GM19351 (cell line): Measurements from ENCODE around the gene NFIA.

ENCODE experiments used
- ATAC-seq: cut with Tn5 transposase; IDR thresholded peaks from one replicate; pipeline ENCODE4 v1.9.1; 2021; ENCODE audit warnings: mild to moderate bottlenecking, moderate library complexity; ENCODE audit not compliant: unreplicated experiment

Gene NFIA

GRCh38 chr1:61098906-61099437 lies 16.6 kb downstream of the NFIA start:
- ATAC-seq, result no peak

GRCh38 chr1:61100578-61100977 lies 18.2 kb downstream of the NFIA start:
- ATAC-seq, result no peak

GRCh38 chr1:61101536-61101935 lies 19.2 kb downstream of the NFIA start:
- ATAC-seq, result no peak

GRCh38 chr1:61102041-61102440 lies 19.7 kb downstream of the NFIA start:
- ATAC-seq, result no peak

GRCh38 chr1:61102621-61103020 lies 20.3 kb downstream of the NFIA start:
- ATAC-seq, result no peak

- ATAC-seq, result no peak
Measured at GRCh38 chr1:61104220-61104671, 21.9 kb downstream of the NFIA start.

GRCh38 chr1:61107638-61108037 lies 25.3 kb downstream of the NFIA start:
- no peak for ATAC-seq

GRCh38 chr1:61109158-61109557 lies 26.8 kb downstream of the NFIA start:
- ATAC-seq, result no peak

GRCh38 chr1:61109910-61110309 lies 27.5 kb downstream of the NFIA start:
- ATAC-seq, result no peak

GRCh38 chr1:61110554-61110953 lies 28.2 kb downstream of the NFIA start:
- no peak for ATAC-seq

GRCh38 chr1:61111084-61112004 lies 29.0 kb downstream of the NFIA start:
- no peak for ATAC-seq

GRCh38 chr1:61114178-61114870 lies 32.0 kb downstream of the NFIA start:
- ATAC-seq, result no peak

- no peak for ATAC-seq
Measured at GRCh38 chr1:61115436-61115835, 33.1 kb downstream of the NFIA start.

GRCh38 chr1:61116421-61116820 lies 34.1 kb downstream of the NFIA start:
- no peak for ATAC-seq

GRCh38 chr1:61117283-61117682 lies 34.9 kb downstream of the NFIA start:
- ATAC-seq, result no peak

- ATAC-seq, result no peak
Measured at GRCh38 chr1:61119085-61119484, 36.7 kb downstream of the NFIA start.

- ATAC-seq, result no peak
Measured at GRCh38 chr1:61120246-61120840, 38.0 kb downstream of the NFIA start.

GRCh38 chr1:61120998-61121397 lies 38.6 kb downstream of the NFIA start:
- ATAC-seq, result no peak

- no peak for ATAC-seq
Measured at GRCh38 chr1:61121631-61122030, 39.3 kb downstream of the NFIA start.

- ATAC-seq, result no peak
Measured at GRCh38 chr1:61122389-61122788, 40.0 kb downstream of the NFIA start.

- no peak for ATAC-seq
Measured at GRCh38 chr1:61123326-61123725, 41.0 kb downstream of the NFIA start.
